Measurements from ENCODE around the gene DNAI2.

DNAI2 gene, protein sequence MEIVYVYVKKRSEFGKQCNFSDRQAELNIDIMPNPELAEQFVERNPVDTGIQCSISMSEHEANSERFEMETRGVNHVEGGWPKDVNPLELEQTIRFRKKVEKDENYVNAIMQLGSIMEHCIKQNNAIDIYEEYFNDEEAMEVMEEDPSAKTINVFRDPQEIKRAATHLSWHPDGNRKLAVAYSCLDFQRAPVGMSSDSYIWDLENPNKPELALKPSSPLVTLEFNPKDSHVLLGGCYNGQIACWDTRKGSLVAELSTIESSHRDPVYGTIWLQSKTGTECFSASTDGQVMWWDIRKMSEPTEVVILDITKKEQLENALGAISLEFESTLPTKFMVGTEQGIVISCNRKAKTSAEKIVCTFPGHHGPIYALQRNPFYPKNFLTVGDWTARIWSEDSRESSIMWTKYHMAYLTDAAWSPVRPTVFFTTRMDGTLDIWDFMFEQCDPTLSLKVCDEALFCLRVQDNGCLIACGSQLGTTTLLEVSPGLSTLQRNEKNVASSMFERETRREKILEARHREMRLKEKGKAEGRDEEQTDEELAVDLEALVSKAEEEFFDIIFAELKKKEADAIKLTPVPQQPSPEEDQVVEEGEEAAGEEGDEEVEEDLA

DNA sequence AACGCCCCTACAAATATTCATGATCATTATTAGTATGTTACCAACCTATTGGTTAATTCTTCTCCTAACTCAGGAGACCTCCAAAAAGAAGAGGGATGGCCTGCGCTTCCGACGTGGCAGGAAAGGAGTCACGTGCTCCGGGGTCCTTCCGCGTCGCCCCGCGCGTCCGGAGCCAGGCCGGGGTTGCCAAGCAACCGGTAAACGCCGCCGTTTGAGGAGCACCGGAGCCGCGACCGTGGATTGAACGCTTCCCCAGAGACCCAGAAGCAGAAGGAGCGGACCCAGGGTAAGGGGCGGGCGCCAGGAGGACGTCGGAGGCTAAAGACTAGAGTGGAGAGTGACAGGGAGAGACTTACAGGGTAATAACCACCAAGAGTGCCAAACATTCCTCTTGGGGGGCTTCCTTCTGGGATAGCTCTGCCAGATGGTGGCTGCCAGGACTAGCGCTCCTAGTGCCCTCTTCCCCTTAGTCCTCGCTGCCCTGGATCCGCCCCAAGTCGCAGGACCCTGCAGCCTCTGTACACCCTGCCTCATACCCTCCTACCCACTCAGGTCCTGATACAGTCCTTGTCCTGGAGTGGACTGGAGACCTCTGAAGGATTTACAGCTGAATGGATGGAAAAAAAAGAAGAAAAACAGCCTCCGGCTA is at the start of gene DNAI2:
Gene DNAI2, plus strand, starts transcription at position 175 of the 649 bp plus-strand sequence. CDS start 7,584 bp downstream, outside the sequence.
- in situ Hi-C loops (cut with HindIII; ENCODE audit: low pct_unique_long_range_greater_than_20kb, low sequenced_read_pairs): no loop called here
- DNase-seq (ENCODE audit: low read depth in 1 of 2, low spot score in 1 of 2): no peak
- TF ChIP-seq JUND (IDR thresholded peaks at IDR 0.05; ENCODE audit: low read depth): no peak

DNA sequence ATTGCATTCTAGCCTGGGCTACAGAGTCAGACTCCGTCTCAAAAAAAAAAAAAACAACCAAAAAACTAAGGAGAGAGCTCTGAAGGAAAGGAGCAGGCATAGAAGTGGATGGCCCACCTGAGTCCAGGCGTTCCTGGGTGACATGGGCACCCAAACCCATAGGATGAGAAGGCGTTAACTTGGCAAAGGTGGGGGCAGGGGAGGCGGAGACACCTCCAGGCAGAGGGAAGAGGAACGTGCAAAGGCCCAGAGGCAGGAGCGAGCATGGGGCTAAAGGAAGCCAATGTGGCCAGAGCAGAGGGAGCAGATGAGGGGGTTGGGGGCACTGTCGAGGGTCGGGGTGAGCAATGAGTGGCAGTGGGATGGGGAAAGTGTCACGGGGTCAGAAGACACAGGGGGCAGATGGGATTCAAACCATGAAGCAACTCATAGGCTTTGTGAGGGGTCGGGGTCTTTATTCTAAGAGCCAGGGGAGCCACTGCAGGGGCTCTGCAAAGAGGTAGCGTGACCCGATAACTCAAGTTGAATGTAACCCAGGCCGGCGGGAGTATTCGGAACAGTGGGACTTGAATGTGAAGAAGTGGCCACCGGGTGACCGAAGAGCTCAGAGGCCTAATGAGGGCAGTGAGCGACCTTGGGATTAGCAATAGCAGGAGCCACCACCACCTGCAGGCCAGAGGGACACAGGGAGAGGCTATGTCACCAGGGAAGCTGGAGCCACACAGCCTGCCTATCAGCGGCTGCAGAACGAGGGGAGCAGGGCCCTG is 48.9 kb upstream of the DNAI2 start:
- in situ Hi-C loops (cut with HindIII; ENCODE audit: low pct_unique_long_range_greater_than_20kb, low sequenced_read_pairs): no loop called here
- no peak for DNase-seq (ENCODE audit: low read depth in 1 of 2, low spot score in 1 of 2)
- TF ChIP-seq JUND (IDR thresholded peaks at IDR 0.05; ENCODE audit: low read depth): no peak

DNA sequence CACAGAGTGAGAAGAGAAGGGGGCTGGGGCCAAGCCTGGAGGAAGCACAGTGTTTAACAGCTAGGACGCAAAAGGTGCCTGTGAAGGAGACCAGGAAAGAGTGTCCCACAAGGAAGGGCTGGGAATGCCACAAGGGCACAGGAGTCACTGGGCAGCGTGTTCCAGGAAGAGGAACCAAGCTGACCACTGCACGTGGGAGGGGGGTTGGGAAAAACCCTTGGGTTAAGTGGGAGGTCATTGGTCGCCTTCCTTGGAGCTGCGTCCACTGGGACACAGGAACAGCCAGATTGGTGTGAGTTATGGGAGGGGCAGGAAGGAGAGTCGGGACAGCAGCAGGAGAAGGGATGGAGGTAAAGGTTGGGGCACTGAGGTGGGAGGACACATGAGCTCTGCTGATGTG is 47.8 kb upstream of the DNAI2 start:
- DNase-seq (ENCODE audit: low read depth in 1 of 2, low spot score in 1 of 2): no peak

DNA sequence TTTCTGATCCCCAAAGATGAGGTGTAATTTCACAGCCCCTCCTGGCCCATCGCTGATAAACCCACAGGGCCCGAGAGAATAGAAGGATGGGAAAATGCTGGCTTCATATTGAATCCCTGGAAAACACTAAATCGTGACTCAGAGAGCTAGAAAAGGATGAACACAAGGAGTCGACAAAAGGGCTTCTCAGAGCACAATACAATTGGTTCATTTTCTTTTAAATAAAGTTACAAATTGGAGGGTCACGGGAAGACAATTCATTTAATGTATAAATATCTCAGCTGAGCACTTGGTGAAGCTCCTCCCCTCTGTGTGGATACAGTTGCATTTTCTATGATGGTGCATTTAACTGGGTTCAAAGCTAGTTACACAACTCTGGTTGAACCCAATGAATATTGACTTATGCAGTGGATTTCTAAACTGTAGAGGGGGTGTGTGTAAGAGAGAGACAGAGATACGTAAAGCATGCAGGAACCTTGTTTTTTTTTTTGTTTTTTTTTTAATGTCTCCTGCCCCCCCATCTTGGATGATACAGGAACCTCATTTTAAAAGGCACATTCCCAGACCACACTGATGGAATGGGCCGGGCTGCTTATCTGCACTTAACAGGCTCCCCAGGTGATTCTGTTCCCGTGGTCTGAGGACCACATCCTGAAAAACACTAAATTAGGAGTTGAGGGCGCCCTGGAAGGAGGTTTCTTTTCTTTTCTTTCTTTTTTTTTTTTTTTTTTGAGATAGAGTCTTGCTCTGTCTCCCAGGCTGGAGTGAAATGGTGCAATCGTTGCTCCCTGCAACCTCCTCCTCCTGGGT is 46.6 kb upstream of the DNAI2 start:
- in situ Hi-C loops (cut with HindIII; ENCODE audit: low pct_unique_long_range_greater_than_20kb, low sequenced_read_pairs): no loop called here
- DNase-seq (ENCODE audit: low read depth in 1 of 2, low spot score in 1 of 2): no peak
- TF ChIP-seq JUND (IDR thresholded peaks at IDR 0.05; ENCODE audit: low read depth): no peak

More for the DNA sequence above, 47.8 kb upstream of the DNAI2 start:
- TF ChIP-seq JUND (IDR thresholded peaks at IDR 0.05; ENCODE audit: low read depth): no peak
- in situ Hi-C loops (cut with HindIII; ENCODE audit: low pct_unique_long_range_greater_than_20kb, low sequenced_read_pairs): no loop called here

DNA sequence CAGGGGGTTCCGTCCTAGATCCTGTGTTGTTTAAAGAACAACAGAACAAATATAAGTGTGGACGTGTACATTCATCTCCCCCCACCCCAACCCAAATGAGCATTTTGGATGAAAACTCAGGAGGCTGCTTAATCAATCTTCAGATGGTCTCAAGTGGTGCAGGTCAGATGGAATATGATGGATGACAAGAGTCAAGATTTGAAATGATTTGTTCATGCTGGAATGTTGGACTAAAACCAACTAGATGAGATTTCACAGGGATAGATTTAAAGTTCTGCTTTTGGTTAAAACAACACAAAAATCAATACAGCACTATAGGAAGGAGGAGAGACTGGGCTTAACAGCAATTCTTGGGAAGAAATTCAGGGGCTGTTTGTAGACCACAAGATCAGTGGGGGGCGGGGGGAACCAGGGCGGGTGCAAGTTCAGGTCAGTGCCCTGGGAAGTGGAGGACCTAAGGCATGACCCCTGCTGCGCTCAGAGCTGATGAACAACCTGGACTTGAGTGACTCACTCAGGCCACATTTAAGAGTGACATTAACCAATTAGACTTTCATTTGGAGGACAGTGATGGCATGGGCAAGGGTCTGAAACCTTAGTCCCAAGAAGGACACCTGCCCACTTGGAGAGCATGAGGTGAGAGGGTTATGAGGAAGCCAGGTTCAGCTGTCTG is 45.6 kb upstream of the DNAI2 start:
- TF ChIP-seq JUND (IDR thresholded peaks at IDR 0.05; ENCODE audit: low read depth): no peak
- no peak for DNase-seq (ENCODE audit: low read depth in 1 of 2, low spot score in 1 of 2)
- in situ Hi-C loops (cut with HindIII; ENCODE audit: low pct_unique_long_range_greater_than_20kb, low sequenced_read_pairs): no loop called here

DNA sequence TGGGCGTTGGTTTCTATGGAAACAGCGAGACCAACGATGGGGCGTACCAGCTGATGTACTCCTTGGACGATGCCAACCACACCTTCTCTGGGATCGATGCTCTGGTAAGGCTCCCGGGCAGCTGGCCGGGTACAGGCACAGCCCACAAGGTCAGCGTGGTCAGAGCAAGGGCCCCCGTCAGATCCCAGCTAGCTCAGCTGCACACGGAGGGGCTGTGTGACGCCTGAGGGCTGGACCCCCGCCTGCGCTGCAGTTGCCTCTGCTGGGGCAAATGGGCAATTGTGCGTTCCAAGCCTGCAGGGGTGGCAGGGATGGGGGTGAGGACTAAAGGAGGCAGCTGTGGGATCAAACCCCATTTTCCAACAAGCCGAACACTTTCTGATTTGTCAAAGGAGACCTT is 43.1 kb upstream of the DNAI2 start:
- in situ Hi-C loops (cut with HindIII; ENCODE audit: low pct_unique_long_range_greater_than_20kb, low sequenced_read_pairs): no loop called here
- TF ChIP-seq JUND (IDR thresholded peaks at IDR 0.05; ENCODE audit: low read depth): no peak
- no peak for DNase-seq (ENCODE audit: low read depth in 1 of 2, low spot score in 1 of 2)

DNA sequence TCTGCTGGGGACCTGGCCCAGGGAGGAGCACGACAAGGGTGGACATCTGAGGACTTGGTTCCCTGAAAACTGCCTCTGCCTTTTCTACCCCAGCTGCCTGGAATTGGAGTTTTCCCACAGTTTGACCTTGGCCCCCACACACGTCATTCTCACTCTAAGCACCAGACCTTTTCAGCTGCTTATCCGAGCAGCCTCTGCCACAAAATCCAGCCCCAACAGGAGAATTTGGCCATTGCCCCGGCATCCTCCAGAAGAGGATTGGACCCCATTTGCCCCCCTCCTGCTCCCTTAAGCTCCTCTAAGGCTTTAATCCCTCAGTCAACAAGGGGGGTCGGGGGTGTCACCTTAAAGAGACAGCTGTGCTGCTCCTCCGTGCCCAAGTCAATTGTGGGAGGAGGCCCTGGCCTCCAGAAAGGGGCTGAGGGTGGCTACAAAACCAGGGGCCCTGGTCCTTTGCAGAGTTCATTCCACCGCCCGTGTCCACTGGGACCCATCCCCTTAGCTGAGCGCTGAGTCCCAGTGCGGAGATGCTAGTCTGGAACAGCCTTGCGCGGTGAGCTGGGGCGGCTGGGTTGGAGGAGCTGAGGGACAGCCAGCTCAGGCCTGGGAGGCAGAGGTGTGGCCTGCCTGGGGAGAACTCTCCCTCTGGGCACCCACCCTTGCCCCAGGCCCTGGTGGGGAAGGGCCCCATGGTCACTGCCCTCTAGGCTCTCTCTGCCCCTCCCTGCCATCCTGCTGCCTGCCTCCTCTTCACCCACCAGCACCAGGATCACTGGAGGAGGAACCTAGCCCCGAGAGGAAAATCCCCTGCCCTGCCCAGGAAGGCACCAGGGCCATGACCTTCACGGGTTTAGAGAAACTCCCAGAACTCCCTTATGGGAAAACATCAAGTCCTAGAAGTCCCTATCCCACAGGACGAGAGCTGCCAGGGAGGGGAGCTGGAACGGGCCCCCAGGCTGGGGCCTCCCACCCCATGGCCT is 41.8 kb upstream of the DNAI2 start:
- TF ChIP-seq JUND (IDR thresholded peaks at IDR 0.05; ENCODE audit: low read depth): no peak
- in situ Hi-C loops (cut with HindIII; ENCODE audit: low pct_unique_long_range_greater_than_20kb, low sequenced_read_pairs): no loop called here
- no peak for DNase-seq (ENCODE audit: low read depth in 1 of 2, low spot score in 1 of 2)

DNA sequence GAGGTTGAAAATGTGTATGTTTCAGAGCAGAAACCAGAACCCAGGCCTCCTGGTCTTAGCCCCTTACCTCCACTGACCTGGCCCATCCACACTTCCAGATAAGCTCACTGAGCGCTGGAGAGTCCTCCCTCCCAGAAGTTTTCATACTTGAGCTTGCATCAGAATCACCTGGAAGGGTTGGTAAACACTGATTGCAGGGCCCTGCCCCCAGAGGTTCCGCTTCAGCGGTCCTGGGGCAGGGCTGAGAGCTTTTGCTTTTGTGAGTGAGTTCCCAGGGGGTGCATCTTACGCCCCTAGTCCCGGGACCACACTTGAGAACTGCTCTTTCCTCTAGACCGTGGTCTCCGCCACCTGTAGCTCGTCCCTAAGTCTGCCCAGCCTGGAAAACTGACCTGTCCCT is 40.1 kb upstream of the DNAI2 start:
- DNase-seq (ENCODE audit: low read depth in 1 of 2, low spot score in 1 of 2): no peak
- in situ Hi-C loops (cut with HindIII; ENCODE audit: low pct_unique_long_range_greater_than_20kb, low sequenced_read_pairs): no loop called here
- no peak for TF ChIP-seq JUND (IDR thresholded peaks at IDR 0.05; ENCODE audit: low read depth)

DNA sequence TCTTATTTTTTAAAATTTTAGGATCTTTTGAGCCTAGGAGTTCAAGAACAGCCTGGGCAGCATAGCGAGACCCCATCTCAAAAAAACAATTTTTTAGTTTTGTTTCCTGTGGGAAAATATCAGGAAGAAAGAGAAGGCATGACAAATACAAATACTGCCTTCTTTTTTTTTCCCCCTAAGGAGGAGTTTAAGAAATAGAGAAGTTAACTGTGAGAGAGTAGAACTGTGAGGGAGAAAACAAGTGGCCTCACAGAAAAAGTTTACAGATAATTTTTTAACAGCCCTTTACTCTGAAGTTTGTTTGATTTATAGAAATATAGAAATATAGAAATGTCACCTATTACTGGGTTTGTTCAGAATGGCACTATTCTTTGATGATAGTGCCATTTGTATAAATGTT is 39.5 kb upstream of the DNAI2 start:
- TF ChIP-seq JUND (IDR thresholded peaks at IDR 0.05; ENCODE audit: low read depth): no peak
- in situ Hi-C loops (cut with HindIII; ENCODE audit: low pct_unique_long_range_greater_than_20kb, low sequenced_read_pairs): no loop called here
- no peak for DNase-seq (ENCODE audit: low read depth in 1 of 2, low spot score in 1 of 2)

DNA sequence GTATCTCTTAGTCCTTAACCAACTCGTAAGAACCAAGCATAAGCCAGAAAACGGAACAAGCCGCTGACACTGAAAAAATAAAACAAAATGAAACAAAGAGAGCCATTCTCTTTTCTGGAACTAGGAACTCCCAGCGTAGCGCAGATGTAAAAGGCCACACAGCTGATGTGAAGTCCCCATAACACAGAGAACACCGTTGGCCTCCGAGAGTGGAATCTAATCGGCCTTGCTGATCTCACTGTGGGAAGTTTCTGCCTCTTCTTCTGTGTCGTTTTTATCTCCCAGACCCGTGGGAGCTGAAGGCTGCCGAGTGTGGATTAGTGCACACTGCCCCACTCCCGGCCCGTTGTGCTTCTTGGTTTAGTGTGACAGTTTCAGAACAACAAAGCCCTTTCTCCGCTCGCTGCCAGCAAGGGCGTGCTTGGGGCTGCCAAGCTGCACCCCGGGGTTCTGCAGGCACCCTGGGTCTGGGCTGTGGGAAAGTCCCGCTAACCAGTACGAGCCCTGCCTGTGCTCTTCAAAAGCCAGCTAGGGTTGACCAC is 38.9 kb upstream of the DNAI2 start:
- in situ Hi-C loops (cut with HindIII; ENCODE audit: low pct_unique_long_range_greater_than_20kb, low sequenced_read_pairs): no loop called here
- no peak for TF ChIP-seq JUND (IDR thresholded peaks at IDR 0.05; ENCODE audit: low read depth)
- DNase-seq (ENCODE audit: low read depth in 1 of 2, low spot score in 1 of 2): no peak

All from T47D (cell line).